HG03159 (cell line): ENCODE results near the gene SULT1A2.
"Not testable (repeated sequence)": the region's sequence is repeated elsewhere in the genome, so short reads cannot be mapped to it uniquely, and the experiment has no call there.

Experiments used
- ATAC-seq: cut with Tn5 transposase; IDR thresholded peaks from one replicate; pipeline ENCODE4 v1.9.1; 2021; ENCODE audit warnings: mild to moderate bottlenecking, moderate library complexity; ENCODE audit not compliant: unreplicated experiment

Gene SULT1A2

GRCh38 chr16:28596840-28597691 lies at the start of gene SULT1A2:
TSS of gene SULT1A2 (minus strand) at chr16:28597050. CDS start at chr16:28595930, 1,120 bp downstream.
- no peak for ATAC-seq

GRCh38 chr16:28639959-28640358 lies 43.1 kb upstream of the SULT1A2 start:
- not testable (repeated sequence) for ATAC-seq

GRCh38 chr16:28638359-28638758 lies 41.5 kb upstream of the SULT1A2 start:
- ATAC-seq: not testable (repeated sequence)

- not testable (repeated sequence) for ATAC-seq
Observed at GRCh38 chr16:28637765-28638164, 40.9 kb upstream of the SULT1A2 start, which contains the start of gene NPIPB8. TSS of gene NPIPB8 (plus strand) at chr16:28638065. CDS start at chr16:28638361, 296 bp downstream.

GRCh38 chr16:28636093-28636823 lies 39.4 kb upstream of the SULT1A2 start:
- ATAC-seq: not testable (repeated sequence)

GRCh38 chr16:28630905-28631304 lies 34.1 kb upstream of the SULT1A2 start:
- not testable (repeated sequence) for ATAC-seq

GRCh38 chr16:28623172-28623711 lies 26.4 kb upstream of the SULT1A2 start:
- no peak for ATAC-seq

GRCh38 chr16:28622532-28623171 lies 25.8 kb upstream of the SULT1A2 start:
- ATAC-seq: not testable (repeated sequence)

GRCh38 chr16:28621481-28622155 lies 24.8 kb upstream of the SULT1A2 start:
- ATAC-seq: no peak

GRCh38 chr16:28620316-28620715 lies 23.5 kb upstream of the SULT1A2 start:
- not testable (repeated sequence) for ATAC-seq

- ATAC-seq: no peak
Observed at GRCh38 chr16:28617874-28618273, 21.0 kb upstream of the SULT1A2 start.

GRCh38 chr16:28616636-28617035 lies 19.8 kb upstream of the SULT1A2 start:
- no peak for ATAC-seq

GRCh38 chr16:28616224-28616577 lies 19.4 kb upstream of the SULT1A2 start:
- not testable (repeated sequence) for ATAC-seq

- ATAC-seq: not testable (repeated sequence)
Observed at GRCh38 chr16:28615486-28616223, 18.8 kb upstream of the SULT1A2 start.

GRCh38 chr16:28614561-28614960 lies 17.7 kb upstream of the SULT1A2 start:
- ATAC-seq: not testable (repeated sequence)

GRCh38 chr16:28613912-28614311 lies 17.1 kb upstream of the SULT1A2 start:
- ATAC-seq: not testable (repeated sequence)

- ATAC-seq: not testable (repeated sequence)
Observed at GRCh38 chr16:28612359-28613280, 15.8 kb upstream of the SULT1A2 start.

- ATAC-seq: no peak
Observed at GRCh38 chr16:28610595-28611191, 13.8 kb upstream of the SULT1A2 start.
